Gastrocnemius medialis (tissue), 4 donors: ENCODE results near the gene ZBTB34.

Source experiments
- CTCF ChIP-seq, 5 experiments: fragments of 450-650 bp in 3 of 5; fragments of 200-600 bp in 2 of 5; sonication (generic) in 2 of 5; IDR thresholded peaks in 4 of 5; conservative IDR thresholded peaks in 1 of 5; 1 replicate in 4 of 5; 2 replicates in 1 of 5; pipeline ENCODE4 v1.5.1; 2016 to 2019; ENCODE audit warnings: antibody characterized with exemption in 5 of 5, mild to moderate bottlenecking in 3 of 5, moderate library complexity in 3 of 5
- POLR2A ChIP-seq, 2 donors: fragments of 450-650 bp; IDR thresholded peaks; one replicate each; pipeline ENCODE4 v1.6.1; 2017; ENCODE audit warnings: antibody characterized with exemption in 2 of 2, mild to moderate bottlenecking in 2 of 2, moderate library complexity in 2 of 2

GRCh38 chr9:126836216-126836615 lies 24.2 kb upstream of the ZBTB34 start:
- no peak for TF ChIP-seq POLR2A (IDR thresholded peaks at IDR 0.05)
- no peak for TF ChIP-seq CTCF (IDR thresholded peaks at IDR 0.05 in 4 of 5, conservative IDR thresholded peaks at IDR 0.05 in 1 of 5)
